GM12873 (cell line): ENCODE data around the gene TMEM14A.

ENCODE experiments used
- TF ChIP-seq, protein P1 (sequence below): IDR thresholded peaks from 2 replicates; pipeline ENCODE4 v1.5.1; 2012; ENCODE audit warnings: low read depth, mild to moderate bottlenecking, moderate library complexity, low read length, control low read depth; ENCODE audit not compliant: insufficient read depth; ENCODE audit errors: missing control alignments

Gene TMEM14A

DNA sequence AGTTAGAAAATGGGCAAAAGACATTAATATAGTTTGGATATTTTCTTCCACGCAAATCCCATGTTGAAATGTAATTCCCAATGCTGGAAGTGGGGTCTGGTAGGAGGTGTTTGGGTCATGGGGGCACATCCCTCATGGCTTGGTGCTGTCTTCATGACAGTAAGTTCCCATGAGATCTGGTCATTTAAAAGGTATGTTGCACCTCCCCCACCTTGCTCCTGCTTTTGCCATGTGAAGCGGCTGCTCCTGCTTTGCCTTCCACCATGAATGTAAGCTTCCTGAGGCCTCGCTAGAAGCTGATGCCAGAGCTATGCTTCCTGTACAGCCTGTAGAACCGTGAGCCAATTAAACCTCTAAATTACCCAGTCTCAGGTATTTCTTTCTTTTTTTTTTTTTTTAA is 16.3 kb upstream of the TMEM14A start:
- TF ChIP-seq, protein P1, sequence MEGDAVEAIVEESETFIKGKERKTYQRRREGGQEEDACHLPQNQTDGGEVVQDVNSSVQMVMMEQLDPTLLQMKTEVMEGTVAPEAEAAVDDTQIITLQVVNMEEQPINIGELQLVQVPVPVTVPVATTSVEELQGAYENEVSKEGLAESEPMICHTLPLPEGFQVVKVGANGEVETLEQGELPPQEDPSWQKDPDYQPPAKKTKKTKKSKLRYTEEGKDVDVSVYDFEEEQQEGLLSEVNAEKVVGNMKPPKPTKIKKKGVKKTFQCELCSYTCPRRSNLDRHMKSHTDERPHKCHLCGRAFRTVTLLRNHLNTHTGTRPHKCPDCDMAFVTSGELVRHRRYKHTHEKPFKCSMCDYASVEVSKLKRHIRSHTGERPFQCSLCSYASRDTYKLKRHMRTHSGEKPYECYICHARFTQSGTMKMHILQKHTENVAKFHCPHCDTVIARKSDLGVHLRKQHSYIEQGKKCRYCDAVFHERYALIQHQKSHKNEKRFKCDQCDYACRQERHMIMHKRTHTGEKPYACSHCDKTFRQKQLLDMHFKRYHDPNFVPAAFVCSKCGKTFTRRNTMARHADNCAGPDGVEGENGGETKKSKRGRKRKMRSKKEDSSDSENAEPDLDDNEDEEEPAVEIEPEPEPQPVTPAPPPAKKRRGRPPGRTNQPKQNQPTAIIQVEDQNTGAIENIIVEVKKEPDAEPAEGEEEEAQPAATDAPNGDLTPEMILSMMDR, result no peak

DNA sequence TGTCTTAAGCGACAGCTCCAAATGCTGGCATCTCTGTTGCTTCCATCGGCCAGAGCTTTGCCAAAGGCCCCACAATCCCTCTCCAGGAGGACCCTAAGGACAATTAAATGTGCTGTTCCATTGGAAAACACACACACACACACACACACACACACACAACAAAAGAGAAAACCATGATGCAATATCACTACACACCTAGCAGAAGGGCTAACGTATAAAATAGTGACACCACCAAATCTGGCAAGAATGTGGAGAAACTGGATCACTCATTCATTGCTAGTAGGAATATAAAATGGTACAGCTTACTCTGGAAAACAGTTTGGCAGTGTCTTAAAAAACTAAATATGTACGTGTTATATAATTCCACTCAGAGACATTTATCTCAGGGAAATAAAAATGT is 13.0 kb upstream of the TMEM14A start:
- TF ChIP-seq, protein P1, result no peak

DNA sequence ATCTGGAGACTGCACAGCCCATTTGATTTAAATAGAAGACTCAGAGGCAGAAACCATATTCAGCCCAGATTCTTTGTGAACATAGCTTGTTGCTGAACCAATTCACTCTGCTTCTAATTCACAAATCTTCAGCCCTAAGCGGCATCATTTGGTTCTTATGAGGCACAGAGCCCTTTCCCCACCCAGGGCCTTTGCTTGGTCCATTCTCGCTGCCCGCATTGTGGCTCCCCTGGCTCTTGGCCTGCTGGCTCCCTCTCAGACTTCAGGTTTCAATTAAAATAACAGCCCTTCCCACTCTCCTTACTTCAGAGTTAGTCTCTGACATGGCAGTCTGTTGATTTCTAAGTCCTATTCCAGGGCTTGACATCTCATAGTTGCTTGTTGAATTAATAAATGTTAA is 9.4 kb upstream of the TMEM14A start:
- TF ChIP-seq, protein P1, result no peak

DNA sequence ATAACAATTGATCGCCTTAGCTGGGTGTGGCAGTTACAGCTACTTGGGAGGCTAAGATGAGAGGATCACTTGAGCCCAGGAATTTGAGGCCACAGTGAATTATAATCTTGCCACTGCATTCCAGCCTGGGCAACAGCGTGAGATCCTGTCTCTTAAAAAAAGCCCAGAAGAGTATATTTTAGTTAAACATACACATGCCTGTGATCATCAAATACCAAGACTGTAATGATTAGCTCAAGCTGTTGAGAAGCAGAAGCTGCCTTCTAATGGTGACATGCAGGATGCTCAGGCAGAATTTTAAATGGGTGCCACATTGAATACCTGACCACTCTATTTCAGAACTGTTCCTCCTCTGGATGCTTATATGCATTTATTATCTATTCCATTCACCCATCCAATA is 8.9 kb upstream of the TMEM14A start:
- TF ChIP-seq, protein P1, result no peak

DNA sequence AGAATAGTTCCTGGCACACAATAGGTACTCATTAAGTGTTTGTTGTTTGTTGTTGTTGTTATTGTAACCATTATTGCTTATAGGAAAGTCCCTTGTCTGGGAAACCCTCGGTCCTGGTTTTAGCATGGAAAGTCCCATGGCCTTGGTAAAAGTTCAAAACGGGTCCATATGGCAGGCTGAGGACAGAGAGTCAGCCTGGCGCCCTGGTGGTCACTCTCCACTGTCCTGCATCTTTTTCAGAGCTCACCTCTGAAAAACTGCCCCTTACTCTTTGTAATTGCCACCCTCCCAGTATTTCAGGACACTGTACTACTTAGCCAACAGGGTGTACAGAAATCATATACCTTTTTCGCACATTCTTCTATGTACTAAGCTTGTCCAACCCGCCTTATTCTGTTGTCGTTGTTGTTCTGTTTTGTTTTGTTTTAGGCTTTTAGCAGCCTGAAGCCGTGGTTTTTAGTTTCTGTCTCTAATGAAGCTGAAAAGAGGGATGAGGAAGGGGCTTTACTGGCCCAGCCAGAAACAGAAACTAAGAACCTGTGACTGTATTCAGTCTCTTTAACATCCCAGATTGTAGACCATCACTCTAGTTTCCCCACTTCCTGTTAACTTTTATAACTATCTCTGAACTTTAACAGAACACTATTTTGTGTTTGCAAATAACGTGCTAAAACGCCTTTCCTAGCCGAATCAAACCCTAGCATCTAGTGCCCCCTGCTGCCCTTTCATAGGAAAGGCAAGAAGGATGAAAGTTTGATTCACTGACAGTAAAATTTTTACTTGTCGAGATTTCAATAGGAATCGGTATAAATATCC is 7.6 kb upstream of the TMEM14A start:
- TF ChIP-seq, protein P1, result peak; percentile 71

DNA sequence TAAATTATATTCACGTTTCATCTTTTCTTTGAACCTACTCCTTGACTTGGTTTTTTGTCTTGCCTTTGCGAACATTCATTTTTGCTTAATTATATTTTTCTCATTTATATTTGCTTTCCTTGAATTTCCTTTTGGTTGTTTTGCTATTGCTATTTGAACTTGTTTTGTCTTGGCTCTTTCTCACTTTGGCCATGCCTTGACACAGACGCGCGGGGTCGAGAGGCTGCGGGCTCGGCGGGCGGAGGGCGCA is 7.1 kb upstream of the TMEM14A start:
- TF ChIP-seq, protein P1, result no peak

DNA sequence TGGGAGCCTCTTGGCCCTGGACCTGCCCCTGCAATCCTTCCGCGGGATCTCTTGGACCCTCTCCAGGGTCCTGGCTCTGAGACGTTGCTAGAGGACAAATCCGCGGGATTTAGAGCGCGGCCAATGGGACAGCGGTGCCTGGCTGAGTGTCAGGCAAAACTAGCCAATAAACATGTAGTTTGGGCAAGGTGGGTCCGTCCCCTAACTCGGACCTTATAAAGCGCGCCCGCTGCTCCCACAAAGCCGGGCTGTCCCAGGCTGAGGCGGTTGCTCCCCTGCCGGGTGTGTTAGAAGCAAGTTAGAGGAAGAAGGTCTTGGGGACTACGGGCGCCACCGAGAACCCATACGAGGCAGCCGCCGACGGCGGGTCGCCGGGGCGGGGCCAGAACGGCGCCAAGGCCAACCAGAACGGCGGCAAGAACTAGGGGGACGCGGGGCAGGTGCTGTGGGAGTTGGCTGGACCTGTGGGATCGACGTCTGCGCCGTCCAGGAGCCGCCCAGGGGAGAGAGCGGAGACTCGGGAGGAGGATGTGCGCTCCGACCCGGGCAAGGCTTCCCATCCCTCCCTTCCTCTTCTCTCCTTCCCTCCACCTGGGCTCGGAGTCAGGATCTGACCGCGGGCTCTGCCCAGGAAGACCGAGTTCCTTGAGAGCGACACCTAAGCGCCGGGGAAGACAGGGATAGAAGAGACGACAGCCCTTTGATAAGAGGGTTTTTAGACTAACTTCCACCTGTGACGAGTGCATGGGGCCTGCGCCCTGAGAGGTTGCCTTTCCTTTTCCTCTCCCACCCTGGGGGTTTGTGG is 6.5 kb upstream of the TMEM14A start:
- TF ChIP-seq, protein P1, result no peak
